ENCODE results near the gene ZNF580.

ZNF580 gene

GRCh38 chr19:55599842-55600661, 40.8 kb upstream of the ZNF580 start, which contains the start of gene ZNF524:
Gene ZNF524 (plus strand): TSS chr19:55600288. CDS start chr19:55602113, 1,825 bp downstream.
- Histone ChIP-seq H3K4me3 (ENCODE audit: low read depth in 1 of 2, low read length in 1 of 2) (peak within 1 kb of the TSS; percentile 86 to 89), H3K27ac (peak within 1 kb of the TSS; percentile 95), H3K27me3 (no peaks in the 10 kb centered on the region), H3K9me3 (no peaks in the 10 kb centered on the region), H3K36me3 (peaks cover 21% of the 10 kb centered on the region), H3K4me1 (ENCODE audit: control insufficient read depth in 1 of 2, insufficient read depth in 1 of 2, low read depth in 1 of 2, low read length in 1 of 2) (peaks cover 26 to 34% of the 10 kb centered on the region in 2 experiments)
- TF ChIP-seq CTCF (IDR thresholded peaks at IDR 0.05): no peak

- Histone ChIP-seq H3K36me3 (peaks cover 15% of the 10 kb centered on the region), H3K27ac (peak overlapping the region; percentile 95), H3K4me1 (ENCODE audit: control insufficient read depth in 1 of 2, insufficient read depth in 1 of 2, low read depth in 1 of 2, low read length in 1 of 2) (peaks cover 26 to 36% of the 10 kb centered on the region in 2 experiments), H3K9me3 (no peaks in the 10 kb centered on the region), H3K27me3 (no peaks in the 10 kb centered on the region), H3K4me3 (ENCODE audit: low read depth in 1 of 2, low read length in 1 of 2) (peak overlapping the region; percentile 86 to 89)
- TF ChIP-seq CTCF (IDR thresholded peaks at IDR 0.05): no peak
Measured at GRCh38 chr19:55600662-55601028, 40.2 kb upstream of the ZNF580 start.

GRCh38 chr19:55601084-55601483, 39.7 kb upstream of the ZNF580 start:
- H3K36me3 ChIP-seq: peaks cover 13% of the 10 kb centered on the region
- TF ChIP-seq CTCF (IDR thresholded peaks at IDR 0.05): no peak
- peaks cover 30 to 40% of the 10 kb centered on the region in 2 experiments for H3K4me1 ChIP-seq (ENCODE audit: control insufficient read depth in 1 of 2, insufficient read depth in 1 of 2, low read depth in 1 of 2, low read length in 1 of 2)
- no peaks in the 10 kb centered on the region for H3K27me3 ChIP-seq
- no peaks in the 10 kb centered on the region for H3K9me3 ChIP-seq
- H3K27ac ChIP-seq: peak overlapping the region; percentile 95
- peak overlapping the region; percentile 86 to 89 for H3K4me3 ChIP-seq (ENCODE audit: low read depth in 1 of 2, low read length in 1 of 2)

GRCh38 chr19:55602104-55603001, 38.4 kb upstream of the ZNF580 start:
- Histone ChIP-seq H3K4me3 (ENCODE audit: low read depth in 1 of 2, low read length in 1 of 2) (no peak overlapping the region), H3K36me3 (peaks cover 8% of the 10 kb centered on the region), H3K27ac (peak overlapping the region; percentile 95), H3K4me1 (ENCODE audit: control insufficient read depth in 1 of 2, insufficient read depth in 1 of 2, low read depth in 1 of 2, low read length in 1 of 2) (peaks cover 43 to 51% of the 10 kb centered on the region in 2 experiments), H3K27me3 (no peaks in the 10 kb centered on the region), H3K9me3 (no peaks in the 10 kb centered on the region)
- no peak for TF ChIP-seq CTCF (IDR thresholded peaks at IDR 0.05)

GRCh38 chr19:55603115-55603514, 37.7 kb upstream of the ZNF580 start:
- H3K4me1 ChIP-seq (ENCODE audit: control insufficient read depth in 1 of 2, insufficient read depth in 1 of 2, low read depth in 1 of 2, low read length in 1 of 2): peaks cover 51 to 59% of the 10 kb centered on the region in 2 experiments
- H3K9me3 ChIP-seq: no peaks in the 10 kb centered on the region
- H3K27ac ChIP-seq: no peak overlapping the region
- peaks cover 8% of the 10 kb centered on the region for H3K36me3 ChIP-seq
- TF ChIP-seq CTCF (IDR thresholded peaks at IDR 0.05): no peak
- H3K4me3 ChIP-seq (ENCODE audit: low read depth in 1 of 2, low read length in 1 of 2): no peak overlapping the region
- no peaks in the 10 kb centered on the region for H3K27me3 ChIP-seq

All from neutrophil (primary cell).